Measurements from ENCODE around the gene CCDC91.

- TF ChIP-seq, protein P1, sequence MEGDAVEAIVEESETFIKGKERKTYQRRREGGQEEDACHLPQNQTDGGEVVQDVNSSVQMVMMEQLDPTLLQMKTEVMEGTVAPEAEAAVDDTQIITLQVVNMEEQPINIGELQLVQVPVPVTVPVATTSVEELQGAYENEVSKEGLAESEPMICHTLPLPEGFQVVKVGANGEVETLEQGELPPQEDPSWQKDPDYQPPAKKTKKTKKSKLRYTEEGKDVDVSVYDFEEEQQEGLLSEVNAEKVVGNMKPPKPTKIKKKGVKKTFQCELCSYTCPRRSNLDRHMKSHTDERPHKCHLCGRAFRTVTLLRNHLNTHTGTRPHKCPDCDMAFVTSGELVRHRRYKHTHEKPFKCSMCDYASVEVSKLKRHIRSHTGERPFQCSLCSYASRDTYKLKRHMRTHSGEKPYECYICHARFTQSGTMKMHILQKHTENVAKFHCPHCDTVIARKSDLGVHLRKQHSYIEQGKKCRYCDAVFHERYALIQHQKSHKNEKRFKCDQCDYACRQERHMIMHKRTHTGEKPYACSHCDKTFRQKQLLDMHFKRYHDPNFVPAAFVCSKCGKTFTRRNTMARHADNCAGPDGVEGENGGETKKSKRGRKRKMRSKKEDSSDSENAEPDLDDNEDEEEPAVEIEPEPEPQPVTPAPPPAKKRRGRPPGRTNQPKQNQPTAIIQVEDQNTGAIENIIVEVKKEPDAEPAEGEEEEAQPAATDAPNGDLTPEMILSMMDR (IDR thresholded peaks at IDR 0.05; ENCODE audit: low read depth, low read length) = no peak
- no peak for TF ChIP-seq EZH2phosphoT487 (IDR thresholded peaks at IDR 0.05; ENCODE audit: low read depth)
Measured at GRCh38 chr12:28421374-28421773, 231.1 kb downstream of the CCDC91 start.
